ENCODE measurements around the gene MARCHF7.
"Not testable (repeated sequence)": the region's sequence is repeated elsewhere in the genome, so short reads cannot be mapped to it uniquely, and the experiment has no call there.

MARCHF7 gene, protein sequence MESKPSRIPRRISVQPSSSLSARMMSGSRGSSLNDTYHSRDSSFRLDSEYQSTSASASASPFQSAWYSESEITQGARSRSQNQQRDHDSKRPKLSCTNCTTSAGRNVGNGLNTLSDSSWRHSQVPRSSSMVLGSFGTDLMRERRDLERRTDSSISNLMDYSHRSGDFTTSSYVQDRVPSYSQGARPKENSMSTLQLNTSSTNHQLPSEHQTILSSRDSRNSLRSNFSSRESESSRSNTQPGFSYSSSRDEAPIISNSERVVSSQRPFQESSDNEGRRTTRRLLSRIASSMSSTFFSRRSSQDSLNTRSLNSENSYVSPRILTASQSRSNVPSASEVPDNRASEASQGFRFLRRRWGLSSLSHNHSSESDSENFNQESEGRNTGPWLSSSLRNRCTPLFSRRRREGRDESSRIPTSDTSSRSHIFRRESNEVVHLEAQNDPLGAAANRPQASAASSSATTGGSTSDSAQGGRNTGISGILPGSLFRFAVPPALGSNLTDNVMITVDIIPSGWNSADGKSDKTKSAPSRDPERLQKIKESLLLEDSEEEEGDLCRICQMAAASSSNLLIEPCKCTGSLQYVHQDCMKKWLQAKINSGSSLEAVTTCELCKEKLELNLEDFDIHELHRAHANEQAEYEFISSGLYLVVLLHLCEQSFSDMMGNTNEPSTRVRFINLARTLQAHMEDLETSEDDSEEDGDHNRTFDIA

DNA sequence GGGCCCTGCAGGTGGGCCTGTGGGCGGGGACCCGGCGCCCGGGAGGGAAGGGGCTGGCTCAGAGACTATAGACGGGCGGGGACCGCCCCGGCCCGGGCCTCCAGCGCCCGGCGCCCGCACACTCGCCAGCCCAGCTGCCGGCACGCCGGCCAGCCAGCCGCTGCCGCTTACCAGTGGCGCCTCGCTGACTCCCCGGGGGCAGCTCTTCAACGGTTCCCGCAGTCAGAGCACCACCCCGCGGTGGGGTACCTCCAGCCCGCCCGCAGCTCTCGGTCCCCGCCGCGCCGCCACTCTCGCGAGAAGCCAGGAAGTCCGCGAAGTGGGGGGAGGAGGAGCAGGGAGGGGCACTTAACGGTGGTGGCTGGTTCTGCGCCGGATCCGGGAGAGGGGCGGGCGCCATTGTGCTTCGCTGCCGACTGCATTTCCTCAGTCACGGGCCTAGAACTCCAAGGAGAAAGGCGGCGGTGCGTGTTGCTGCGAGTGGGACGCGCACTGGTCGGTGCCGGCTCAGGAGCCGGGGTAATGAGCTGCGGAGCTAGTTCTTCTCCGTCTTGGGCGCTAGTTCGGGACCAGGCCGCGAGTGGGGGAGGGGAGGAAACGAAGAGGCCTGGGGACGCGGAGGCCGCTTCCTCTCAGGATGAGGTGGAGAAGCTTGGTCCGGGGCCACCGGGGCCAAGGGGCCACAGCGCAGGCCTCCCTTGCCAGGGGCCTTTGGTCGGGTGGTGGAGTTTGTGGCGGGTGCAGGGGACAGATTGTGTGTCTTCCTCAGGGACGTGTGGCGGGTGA lies at the start of gene MARCHF7:
TSS of gene MARCHF7 (plus strand) at position 364 of the 786 bp plus-strand sequence. CDS start 16,517 bp downstream, outside the sequence.
- in situ Hi-C loops (cut with MboI; ENCODE audit: low sequenced_read_pairs), result no loop called here

DNA sequence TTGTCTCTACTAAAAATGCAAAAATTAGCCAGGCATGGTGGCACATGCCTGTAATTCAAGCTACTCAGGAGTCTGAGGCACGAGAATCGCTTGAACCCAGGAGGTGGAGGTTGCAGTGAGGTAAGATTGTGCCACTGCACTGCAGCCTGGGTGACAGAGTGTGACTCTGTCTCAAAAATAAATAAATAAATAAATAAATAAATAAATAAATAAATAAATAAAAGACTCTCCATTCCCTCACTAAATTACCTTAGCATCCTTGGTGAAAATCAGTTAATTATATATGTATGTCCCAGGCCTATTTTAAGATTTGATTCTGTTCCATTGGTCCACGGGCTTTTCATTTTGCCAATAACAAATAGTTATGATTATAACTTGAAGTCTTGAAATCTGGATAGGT lies 44.9 kb upstream of the MARCHF7 start:
- in situ Hi-C loops (cut with MboI; ENCODE audit: low sequenced_read_pairs), result not testable (repeated sequence)

DNA sequence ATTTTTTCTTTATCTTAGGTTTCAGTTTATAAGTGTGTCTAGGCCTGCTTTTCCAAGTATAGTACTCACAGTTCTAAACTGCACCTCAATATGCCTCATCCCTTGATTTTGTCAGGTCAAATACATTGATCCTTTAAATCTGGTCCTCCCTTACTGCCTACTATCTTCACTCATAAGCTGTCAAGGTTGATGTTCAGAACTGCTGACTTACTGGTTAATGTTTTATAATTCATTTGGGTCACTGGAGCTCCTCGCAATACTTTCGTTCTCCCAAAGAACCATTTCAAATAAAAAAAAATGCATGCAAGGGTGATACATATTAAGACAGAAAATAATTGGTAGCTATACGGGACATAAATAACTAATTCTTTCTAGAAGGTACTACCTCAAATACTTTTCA lies 41.3 kb upstream of the MARCHF7 start:
- in situ Hi-C loops (cut with MboI; ENCODE audit: low sequenced_read_pairs), result no loop called here

DNA sequence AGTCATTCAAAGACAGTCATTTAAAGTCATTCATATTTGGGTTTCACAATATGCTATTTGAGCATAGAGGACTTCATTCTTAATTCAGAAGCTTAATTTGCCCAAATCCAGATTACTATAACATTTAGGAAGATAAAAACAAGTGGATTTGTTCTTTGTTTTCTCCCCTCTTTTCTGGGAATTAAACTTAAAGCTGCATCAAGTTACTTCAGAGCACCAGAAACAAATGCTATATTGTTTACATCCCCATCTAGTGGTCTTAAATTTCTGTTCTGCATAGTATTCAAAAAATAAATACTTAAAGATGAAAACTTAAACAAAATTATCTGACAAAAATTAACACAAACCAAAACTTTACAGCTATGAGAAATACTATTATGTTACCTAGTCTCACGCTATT lies 34.7 kb upstream of the MARCHF7 start:
- in situ Hi-C loops (cut with MboI; ENCODE audit: low sequenced_read_pairs), result no loop called here

DNA sequence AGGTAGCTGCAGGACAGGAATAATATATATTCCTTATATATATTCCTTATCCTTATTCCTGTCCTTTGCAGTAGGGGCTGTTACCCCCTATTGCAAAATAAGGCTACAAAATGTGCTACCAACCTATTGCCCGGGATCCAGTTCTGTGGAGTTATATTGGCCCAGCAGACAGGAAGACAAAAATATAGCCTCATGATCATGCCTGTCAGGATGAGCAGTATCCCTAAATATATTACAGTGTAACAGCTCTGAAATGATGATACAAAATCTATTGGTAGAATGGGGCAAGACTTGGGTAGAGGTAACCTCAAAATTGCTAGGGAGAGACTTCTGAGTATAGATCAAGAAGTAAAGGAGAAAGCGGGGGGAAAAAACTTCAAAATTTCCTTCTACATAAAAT lies 31.6 kb upstream of the MARCHF7 start:
- in situ Hi-C loops (cut with MboI; ENCODE audit: low sequenced_read_pairs), result no loop called here

DNA sequence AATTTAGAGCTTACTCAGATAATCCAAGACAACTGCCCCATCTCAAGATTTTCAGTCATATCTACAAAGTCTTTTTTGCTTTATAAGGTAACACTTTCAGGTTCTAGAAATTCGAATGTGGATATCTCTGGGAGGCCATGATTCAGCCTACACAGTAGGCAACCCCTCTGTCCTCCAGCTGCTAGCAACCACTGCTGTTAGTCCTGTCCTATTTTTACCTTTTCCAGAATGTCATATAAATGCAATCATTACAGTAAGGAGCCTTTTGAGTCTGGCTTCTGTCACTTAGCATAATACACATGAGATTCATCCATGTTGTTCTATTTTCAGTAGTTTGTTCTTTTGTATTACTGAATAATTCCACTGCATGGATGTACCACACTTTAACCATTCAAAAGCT lies 28.5 kb upstream of the MARCHF7 start:
- in situ Hi-C loops (cut with MboI; ENCODE audit: low sequenced_read_pairs), result no loop called here

DNA sequence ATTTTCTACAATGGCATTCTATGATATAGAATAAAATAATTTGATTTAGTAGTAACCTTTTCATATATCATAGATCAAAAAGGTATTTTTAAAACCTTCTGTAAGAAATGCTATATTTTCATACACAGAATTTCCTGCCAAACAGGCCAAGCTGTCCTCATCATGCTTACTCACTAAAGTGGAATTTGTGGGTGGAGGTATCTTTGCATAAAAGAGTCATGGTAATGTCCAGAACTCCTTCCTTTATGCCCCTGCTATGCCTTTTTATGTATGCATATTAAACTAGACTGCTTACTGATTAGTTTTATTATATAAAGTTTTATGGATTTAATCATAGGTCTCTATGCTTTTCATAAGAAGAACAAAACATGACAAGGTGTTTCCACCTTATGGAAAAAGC lies 27.5 kb upstream of the MARCHF7 start:
- in situ Hi-C loops (cut with MboI; ENCODE audit: low sequenced_read_pairs), result no loop called here

DNA sequence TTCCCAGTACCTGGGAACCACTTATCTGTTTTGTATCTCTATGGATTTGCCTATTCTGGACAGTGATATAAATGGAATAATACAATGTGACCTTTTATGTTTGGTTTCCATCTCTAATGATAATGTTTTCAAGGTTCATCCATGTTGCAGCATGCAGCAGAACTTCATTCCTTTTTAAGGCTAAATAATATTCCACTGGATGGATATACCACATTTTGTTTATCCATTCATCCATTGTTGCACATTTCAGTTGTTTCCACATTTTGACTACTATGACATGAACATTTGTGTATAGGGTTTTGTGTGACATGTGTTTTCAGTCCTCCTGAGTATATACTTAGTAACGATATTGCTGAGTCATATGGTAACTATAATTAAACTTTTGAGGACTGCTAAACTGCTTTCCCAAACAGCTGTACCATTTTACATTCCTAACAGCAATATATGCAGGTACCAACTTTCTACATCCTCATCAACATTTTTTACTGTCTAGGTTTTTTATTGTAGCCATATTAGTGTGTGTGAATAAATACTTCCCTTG lies 17.7 kb upstream of the MARCHF7 start:
- in situ Hi-C loops (cut with MboI; ENCODE audit: low sequenced_read_pairs), result no loop called here

DNA sequence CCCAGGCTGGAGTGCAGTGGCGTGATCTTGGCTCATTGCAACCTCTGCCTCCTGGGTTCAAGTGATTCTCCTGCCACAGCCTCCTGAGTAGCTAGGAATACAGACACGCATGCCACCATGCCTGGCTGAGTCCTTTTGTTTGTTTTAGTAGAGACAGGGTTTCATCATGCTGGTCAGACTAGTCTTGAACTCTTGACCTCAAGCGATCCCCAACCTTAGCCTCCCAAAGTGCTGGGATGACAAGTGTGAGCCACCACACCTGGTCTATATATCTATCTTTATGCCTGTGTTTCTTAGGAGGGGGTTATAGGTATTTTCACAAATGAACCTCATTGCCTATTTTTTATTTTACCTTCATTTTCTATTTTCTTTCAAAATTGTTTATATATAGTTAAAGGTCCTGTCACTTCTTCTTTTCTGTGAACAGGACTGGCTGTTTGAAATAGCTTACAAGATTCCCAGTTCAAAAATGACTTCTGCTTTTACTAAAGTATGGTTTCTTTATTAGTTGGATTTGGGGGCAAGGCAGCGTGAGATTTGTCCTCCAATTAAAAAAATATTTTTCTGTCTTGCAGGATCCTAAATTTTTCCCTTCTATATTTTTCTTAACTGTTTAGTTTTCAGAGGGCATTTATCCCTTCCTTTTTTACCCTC lies 16.4 kb upstream of the MARCHF7 start:
- in situ Hi-C loops (cut with MboI; ENCODE audit: low sequenced_read_pairs), result no loop called here

DNA sequence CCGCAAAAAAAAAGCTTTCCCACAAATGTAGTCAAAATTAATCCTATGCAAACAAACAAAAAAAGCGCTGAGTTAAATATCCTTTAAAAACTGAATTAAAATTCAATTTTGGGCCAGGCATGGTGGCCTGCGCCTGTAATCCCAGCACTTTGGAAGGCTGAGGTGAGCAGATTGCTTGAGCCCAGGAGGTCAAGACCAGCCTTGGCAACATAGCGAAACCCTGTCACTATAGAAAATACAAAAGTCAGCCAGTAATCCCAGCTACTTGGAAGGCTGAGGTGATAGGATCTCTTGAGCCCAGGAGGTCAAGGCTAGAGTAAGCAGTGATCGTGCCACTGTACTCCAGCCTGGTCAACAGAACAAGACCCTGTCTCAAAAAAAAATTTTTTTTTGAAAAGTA lies 8.8 kb upstream of the MARCHF7 start:
- in situ Hi-C loops (cut with MboI; ENCODE audit: low sequenced_read_pairs), result no loop called here

DNA sequence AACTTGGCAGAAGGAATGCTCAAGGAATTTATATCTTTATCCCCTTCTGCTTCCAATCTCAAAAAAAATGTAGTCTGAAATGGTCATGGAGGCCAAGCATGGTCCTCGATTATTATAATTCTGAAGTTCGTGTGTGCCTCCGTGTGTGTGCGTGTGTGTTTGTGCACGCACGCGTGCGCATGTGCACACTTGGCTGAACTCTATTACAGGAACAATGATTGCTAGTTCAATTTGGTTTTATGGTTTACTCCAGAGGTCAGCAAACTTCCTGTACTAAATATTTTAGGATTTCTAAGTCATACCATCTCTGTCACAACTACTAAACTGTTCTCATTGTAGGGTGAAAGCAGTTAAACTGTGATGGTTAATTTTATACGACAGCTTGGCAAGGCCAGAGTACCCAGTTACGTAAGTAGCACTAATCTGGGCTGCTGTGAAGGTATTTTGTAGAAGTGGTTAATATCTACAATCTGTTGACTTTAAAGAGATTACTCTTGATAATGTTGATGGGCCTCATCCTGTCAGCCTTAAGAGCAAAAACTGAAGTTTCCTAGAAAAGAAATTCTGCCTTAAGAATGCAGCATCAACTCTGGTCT lies 5.8 kb upstream of the MARCHF7 start:
- in situ Hi-C loops (cut with MboI; ENCODE audit: low sequenced_read_pairs), result no loop called here

DNA sequence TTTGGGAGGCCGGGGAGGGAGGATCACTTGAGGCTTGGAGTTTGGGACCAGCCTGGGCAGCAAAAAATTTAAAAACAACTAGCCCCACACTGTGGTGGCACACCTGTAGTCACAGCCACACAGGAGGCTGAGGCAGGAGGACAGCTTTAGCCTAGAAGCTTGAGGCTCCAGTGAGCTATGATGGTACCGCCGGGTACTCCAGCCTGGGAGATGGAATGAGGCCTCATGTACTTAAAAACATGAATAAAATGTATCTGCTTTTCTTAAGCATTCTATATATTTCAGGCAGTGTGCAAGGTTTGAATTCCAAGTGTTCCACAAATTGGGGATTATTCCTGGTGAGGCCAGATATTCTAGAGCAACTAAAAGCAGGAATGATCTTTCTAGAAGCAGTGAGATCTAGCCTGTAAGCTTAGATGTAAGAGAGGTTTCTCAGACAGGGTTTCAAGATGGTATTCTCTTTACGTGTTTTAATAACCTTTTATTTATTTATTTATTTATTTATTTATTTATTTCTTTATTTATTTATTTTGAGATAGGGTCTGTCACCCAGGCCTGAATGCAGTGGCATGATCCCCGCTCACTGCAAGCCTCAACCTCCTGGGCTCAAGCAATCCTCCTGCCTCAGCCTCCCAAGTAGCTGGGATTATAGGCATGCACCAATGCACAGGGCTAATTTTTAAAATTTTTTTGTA lies 4.1 kb upstream of the MARCHF7 start:
- in situ Hi-C loops (cut with MboI; ENCODE audit: low sequenced_read_pairs), result no loop called here

DNA sequence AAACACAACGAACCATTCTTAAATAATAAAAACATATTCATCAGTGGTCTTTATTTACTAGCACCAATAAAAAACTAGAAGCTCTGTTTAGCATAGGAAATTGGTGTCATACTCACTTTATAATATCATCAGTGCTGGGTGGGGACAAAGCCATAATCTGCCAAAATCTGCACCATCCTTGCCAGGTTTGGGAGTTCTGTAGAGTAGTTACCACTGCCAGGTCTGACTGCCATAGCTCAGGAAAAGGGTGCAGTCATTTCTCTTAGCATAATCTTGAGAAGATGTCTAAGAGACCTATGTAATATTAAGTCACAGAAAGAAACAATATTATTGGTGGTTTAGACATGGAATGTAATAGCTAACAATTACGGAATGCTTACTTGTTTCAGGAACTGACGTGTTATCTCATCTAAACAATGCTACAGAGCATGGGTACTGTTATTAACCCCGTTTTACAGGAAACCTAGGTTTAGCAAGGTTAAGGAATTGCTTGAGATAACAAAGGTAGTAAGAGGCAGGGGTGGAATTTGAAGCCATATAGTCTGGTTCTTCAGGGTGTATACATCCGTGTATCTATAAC lies 1.6 kb upstream of the MARCHF7 start:
- in situ Hi-C loops (cut with MboI; ENCODE audit: low sequenced_read_pairs), result no loop called here

DNA sequence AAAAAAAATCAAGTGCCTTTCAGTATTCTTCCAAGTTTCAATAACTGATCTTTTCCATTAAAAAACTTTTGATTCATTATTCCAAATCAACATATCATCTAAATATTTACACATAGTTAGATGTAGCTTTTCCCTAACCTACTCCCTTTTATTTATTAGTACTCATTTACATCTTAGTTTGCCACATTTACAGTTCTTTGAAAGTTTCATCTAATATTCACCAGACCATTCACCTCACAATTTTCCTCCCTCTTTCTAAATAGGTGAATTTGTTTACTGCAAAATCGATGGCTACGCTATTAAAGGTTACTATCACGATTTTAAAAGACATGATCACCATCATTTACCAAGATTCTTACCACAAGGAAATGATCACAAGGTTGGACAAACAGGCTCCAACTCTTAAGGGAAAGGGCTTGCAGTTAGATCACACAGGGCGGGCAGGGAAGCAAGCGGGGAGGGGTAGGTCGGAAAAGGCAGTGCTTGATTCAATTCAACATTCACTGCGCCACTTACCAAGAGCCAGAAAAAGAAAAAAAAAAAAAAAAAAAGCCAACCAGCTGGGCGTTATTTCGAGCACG lies 654 bp upstream of the MARCHF7 start:
- in situ Hi-C loops (cut with MboI; ENCODE audit: low sequenced_read_pairs), result no loop called here

DNA sequence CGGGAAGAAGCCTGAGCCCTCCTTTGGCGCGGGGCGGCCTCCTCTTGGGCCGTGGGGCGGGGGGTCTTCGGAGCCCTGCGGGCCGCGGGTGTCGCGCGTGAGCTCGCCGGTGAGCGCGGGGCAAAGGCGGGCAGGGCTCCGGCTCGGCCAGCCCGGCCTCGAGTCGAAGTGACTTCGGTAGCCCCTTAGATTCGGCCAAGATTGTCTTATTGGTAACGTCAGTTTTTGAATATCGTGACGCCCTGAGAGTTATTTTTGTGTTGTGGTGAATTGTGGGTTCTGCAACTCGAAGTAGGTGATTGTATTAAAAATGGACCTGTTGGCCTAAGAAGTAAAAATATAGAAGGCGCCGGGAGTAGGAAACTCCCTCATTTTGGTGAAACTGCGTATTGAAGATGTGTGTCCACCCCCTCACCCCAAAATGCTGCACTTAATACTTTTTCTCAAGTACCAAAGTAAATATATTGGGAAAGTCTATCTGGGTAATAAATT lies 669 bp downstream of the MARCHF7 start:
- in situ Hi-C loops (cut with MboI; ENCODE audit: low sequenced_read_pairs), result no loop called here

DNA sequence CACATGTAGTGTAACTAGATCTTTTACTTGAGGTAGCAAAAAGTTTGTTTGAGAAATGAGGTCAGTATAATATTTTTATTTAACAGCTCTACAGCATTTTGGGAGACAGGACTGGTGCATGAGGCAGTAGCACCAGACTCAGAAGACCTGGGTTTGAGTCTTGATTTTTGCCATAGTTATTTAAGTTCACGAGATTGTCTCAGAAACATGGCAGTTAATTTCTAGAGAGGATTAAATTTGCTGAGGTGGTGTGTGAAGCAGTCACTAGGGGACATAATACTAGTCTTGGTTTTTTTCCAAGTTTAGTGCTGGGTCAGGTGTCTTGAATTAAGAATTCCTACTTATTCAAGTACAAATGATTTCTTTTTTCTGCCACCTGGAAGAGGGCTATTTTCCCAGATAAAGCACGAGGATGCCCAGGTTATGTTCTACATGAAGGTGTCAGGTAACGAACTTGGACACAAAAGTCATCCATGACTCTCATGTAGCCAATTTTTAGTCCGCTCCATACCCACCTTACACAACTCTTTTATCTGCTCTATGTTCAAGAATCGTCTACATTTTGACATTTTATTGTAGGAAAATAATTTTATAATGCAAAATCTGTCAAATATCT lies 1.4 kb downstream of the MARCHF7 start:
- in situ Hi-C loops (cut with MboI; ENCODE audit: low sequenced_read_pairs), result no loop called here

DNA sequence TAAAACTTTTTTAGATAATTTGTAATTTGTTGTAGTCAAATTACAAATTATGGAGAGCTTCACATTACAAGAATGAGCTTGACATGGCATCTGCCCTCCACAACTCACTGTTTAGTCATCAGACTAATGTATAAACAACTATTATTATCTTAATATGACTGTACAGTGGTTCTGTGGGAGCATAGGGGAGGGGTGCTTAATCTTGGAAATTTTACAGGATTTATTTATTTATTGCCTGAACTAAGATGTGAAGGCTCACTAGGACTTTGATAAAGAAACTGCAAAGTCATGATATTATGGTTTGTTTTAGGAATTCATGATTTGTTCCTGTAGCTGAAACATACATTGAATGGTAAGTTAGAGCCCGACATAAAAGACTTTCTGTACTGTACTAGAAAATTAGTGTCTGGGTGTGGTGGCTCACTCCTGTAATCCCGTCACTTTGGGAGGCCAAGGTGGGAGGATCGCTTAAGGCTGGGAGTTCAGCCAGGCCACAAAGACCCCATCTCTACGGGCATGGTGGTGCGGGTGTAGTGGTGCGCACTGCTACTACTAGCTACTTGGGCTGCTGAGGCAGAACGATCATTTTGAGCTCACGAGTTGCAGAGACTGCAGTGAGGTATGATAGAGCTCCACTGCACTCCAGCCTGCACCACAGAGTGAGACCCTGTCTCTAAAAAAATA lies 2.1 kb downstream of the MARCHF7 start:
- in situ Hi-C loops (cut with MboI; ENCODE audit: low sequenced_read_pairs), result no loop called here

DNA sequence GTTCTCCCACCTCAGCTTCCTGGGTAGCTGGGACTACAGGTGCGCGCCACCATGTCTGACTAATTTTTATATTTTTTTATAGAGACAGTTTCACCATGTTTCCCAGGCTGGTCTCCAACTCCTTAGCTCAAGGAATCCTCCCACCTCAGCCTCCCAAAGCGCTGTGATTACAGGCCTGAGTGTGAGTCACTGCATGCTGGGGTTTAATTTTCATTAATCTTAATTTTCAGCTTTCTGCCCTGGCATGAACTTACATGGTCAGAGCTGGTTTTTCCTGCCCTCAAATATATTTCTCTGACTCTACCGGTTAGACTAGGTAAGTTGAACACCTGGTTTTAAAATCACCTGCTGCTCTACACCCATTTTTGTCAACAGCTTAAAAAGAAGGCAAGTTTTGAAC lies 3.1 kb downstream of the MARCHF7 start:
- in situ Hi-C loops (cut with MboI; ENCODE audit: low sequenced_read_pairs), result no loop called here
